Choroid plexus epithelial cell (primary cell): ENCODE data around the gene NTRK3.

ENCODE experiments used
- DNase-seq: peaks from one replicate; pipeline ENCODE4 v3.0.0-alpha.2; 2010; ENCODE audit warnings: low read depth
- H3K4me3 ChIP-seq: 2 replicates; pipeline ENCODE4 v1.5.1; 2011; ENCODE audit warnings: low read depth, mild to moderate bottlenecking, control low read depth, low read length, moderate library complexity
- CTCF ChIP-seq: conservative IDR thresholded peaks from 2 replicates; pipeline ENCODE4 v1.5.1; 2011; ENCODE audit warnings: low read depth, mild to moderate bottlenecking, control low read depth, inconsistent platforms, low read length, moderate library complexity

The NTRK3 gene

DNA sequence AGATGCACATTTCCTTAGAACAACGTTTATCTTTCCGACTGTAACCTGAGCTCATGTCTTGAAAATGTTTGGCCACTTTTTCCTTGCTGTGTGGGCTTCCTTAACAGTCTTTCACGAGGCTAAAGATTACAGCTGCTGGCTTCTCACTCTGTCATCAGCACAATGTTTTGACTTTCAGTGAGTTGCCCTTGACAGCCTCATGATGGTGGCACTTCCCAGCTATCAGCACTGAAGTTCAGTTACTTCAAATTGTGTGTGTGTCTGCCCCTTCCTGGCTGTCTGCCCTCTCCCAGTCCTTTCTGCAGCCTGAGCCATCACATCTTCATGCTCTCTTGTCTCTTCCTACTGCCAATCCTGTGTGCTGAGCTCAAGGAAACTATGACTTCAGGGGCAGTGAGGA is 152.2 kb downstream of the NTRK3 start:
- no peak for DNase-seq

DNA sequence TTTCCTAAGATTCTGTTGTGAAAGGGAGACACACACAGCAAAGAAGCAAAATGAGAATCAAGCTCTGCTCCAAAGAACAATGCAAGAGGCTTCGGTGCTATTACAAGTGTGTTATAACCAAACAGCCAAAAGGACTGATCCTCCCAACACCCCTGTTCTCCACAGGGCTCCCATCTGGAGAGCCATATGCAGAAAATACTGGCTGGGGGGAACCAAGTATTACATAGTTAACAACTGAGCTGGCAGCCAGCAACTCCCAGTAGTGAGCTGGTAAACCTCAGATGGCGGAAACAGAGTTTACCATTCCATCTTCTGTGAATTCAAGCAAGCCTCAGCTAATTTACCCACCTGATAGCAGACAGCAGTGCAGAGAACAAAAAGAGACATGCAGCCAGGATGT is 156.4 kb downstream of the NTRK3 start:
- no peak overlapping the region for H3K4me3 ChIP-seq
- no peak for TF ChIP-seq CTCF
- no peak for DNase-seq

More for the DNA sequence above, 152.2 kb downstream of the NTRK3 start:
- no peak overlapping the region for H3K4me3 ChIP-seq
- no peak for TF ChIP-seq CTCF

DNA sequence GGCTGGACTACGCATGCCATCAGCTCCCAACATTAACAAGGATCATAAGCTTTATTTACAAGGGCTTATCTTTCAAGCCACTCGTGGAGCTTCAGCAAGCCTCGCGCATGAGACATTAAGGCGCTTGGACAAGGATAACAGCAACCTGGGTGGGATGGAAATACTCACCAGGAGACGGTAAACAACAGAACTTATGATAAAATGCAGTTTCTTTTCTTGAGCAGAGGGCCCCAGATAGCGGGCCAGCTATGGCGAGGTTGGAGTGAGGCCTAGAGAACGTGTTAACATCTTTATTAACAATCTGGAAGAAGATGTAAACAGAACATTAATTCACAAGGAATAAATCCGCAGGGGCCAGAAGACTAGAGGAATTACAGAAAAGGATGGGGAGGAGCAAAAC is 158.2 kb downstream of the NTRK3 start:
- H3K4me3 ChIP-seq = no peak overlapping the region
- no peak for DNase-seq
- TF ChIP-seq CTCF = no peak

- TF ChIP-seq CTCF = no peak
- H3K4me3 ChIP-seq = no peak overlapping the region
- DNase-seq = no peak
These were observed 165.0 kb downstream of the NTRK3 start for GRCh38 chr15:88091444-88092016.

GRCh38 chr15:88090481-88091011 is 166.0 kb downstream of the NTRK3 start:
- no peak overlapping the region for H3K4me3 ChIP-seq
- no peak for TF ChIP-seq CTCF
- no peak for DNase-seq

DNA sequence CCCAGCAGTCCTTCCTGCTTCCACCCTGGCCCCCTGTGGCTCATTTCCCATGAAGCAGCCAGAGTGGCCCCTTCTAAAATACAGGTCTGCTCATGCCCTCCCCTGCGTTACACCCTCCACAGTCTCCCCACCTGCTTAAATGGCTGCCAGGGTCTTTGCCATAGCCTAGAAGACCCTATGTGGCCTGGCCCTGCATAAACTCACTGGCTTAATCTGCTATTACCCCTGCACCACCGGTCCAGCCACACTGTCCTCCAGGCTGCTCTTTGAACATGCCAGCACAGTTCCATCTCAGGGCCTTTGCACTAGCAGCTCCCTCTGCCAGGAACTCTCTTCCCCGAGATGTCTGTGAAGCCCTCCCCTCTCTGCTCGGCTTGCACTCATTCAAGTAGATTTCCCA is 166.8 kb downstream of the NTRK3 start:
- no peak for TF ChIP-seq CTCF
- DNase-seq = no peak

DNA sequence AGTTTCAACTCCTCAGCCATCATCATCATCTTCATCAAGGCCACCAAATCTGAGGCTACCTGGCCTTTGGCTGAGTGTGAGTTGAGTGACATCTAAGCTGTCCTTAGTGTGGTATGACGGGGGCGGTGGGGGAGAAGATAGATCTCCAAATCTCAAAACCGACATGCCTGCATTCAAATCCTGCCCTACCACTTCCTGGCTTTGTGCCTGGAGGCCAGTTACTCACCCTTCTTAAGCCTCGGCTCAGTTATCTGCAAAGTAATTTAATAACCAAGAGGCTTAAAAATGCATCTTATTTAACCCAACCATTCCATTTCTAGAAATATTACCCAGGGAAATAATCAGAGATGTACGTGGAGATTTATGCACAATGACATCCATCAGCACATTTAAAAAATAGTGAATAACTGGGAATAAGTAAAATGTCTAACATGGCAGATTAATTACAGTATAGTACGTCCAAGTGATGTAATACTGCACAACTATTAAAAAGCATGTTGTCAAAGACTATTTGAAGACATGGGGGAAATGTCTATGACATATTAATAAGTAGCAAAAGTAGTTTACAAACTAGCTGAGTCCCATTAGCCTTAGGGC is 167.4 kb downstream of the NTRK3 start:
- H3K4me3 ChIP-seq = no peak overlapping the region
- TF ChIP-seq CTCF = no peak
- no peak for DNase-seq

More for the DNA sequence above, 166.8 kb downstream of the NTRK3 start:
- H3K4me3 ChIP-seq = no peak overlapping the region
